Thyroid gland (tissue), 4 donors: ENCODE measurements around the gene ALOX12. TPM values are rescaled to one million over a fixed set of nuclear protein-coding genes. Genes with fewer than 3 reads are reported as not detected.

Experiments
- DNase-seq, 2 donors: peaks; one replicate each; pipeline ENCODE4 v3.0.0-alpha.2; 2019
- H3K27ac ChIP-seq, 3 donors: fragments of 200-600 bp; sonication (generic); 1 replicate in 2 of 3; 2 replicates in 1 of 3; pipeline ENCODE4 v1.5.1; 2016 to 2019; ENCODE audit warnings: mild to moderate bottlenecking in 1 of 3, moderate library complexity in 1 of 3
- H3K27me3 ChIP-seq: fragments of 200-600 bp; sonication (generic); one replicate; pipeline ENCODE4 v1.5.1; 2019
- H3K36me3 ChIP-seq, 2 donors: fragments of 200-600 bp; sonication (generic); one replicate each; pipeline ENCODE4 v1.5.1; 2016 to 2019
- H3K4me1 ChIP-seq, 2 donors: fragments of 200-600 bp; sonication (generic); one replicate each; pipeline ENCODE4 v1.5.1; 2017 to 2019
- H3K4me3 ChIP-seq, 3 donors: fragments of 200-600 bp; sonication (generic); replicated peaks in 1 of 3; 1 replicate in 2 of 3; 2 replicates in 1 of 3; pipeline ENCODE4 v1.5.1; 2016; ENCODE audit warnings: mild to moderate bottlenecking in 1 of 3
- H3K9me3 ChIP-seq: fragments of 200-600 bp; sonication (generic); one replicate; pipeline ENCODE4 v1.5.1; 2017
- POLR2A ChIP-seq, 2 donors: fragments of 450-650 bp; IDR thresholded peaks; one replicate each; pipeline ENCODE4 v1.6.1; 2017; ENCODE audit warnings: antibody characterized with exemption in 2 of 2, mild to moderate bottlenecking in 2 of 2, moderate library complexity in 1 of 2
- WGBS, 2 donors: methylation state at CpG; one replicate each; pipeline ENCODE4 v1.1.5; 2017; 5-methylcytosine and 5-hydroxymethylcytosine counted together
- intact Hi-C: fragments of 100-400 bp; cut with DNase I; formaldehyde crosslinking; loops from one replicate; pipeline ENCODE4 v1.15.1; 2023
- microRNA counts, 2 donors: library from miRNA; unstranded; fragments of <30 nt; microRNA quantifications; one replicate each; lab custom pipeline; 2016 to 2017
- small RNA-seq: library from RNA; depleted of rRNA; stranded (forward); fragments of <200 nt; gene quantifications from one replicate; pipeline ENCODE3, GENCODE V24; 2016
- total RNA-seq, 4 donors: library from RNA; depleted of rRNA; stranded (reverse); fragments of >200 nt; gene quantifications; one replicate each; pipeline ENCODE4 v1.2.3, GENCODE V29; 2016
- TF ChIP-seq, protein P1 (sequence below), 6 experiments: fragments of 200-600 bp in 3 of 6; fragments of 450-650 bp in 3 of 6; sonication (generic) in 3 of 6; IDR thresholded peaks; one replicate each; pipeline ENCODE4 v1.5.1; 2016 to 2019; ENCODE audit warnings: antibody characterized with exemption in 6 of 6, mild to moderate bottlenecking in 2 of 6, inconsistent platforms in 1 of 6, moderate library complexity in 1 of 6

The ALOX12 gene
- total RNA-seq, 4 donors from 2014 or later = not detected

GRCh38 chr17:7056386-7056785, 60.5 kb downstream of the ALOX12 start:
- H3K4me3 ChIP-seq = no peak overlapping the region
- TF ChIP-seq, protein P1, sequence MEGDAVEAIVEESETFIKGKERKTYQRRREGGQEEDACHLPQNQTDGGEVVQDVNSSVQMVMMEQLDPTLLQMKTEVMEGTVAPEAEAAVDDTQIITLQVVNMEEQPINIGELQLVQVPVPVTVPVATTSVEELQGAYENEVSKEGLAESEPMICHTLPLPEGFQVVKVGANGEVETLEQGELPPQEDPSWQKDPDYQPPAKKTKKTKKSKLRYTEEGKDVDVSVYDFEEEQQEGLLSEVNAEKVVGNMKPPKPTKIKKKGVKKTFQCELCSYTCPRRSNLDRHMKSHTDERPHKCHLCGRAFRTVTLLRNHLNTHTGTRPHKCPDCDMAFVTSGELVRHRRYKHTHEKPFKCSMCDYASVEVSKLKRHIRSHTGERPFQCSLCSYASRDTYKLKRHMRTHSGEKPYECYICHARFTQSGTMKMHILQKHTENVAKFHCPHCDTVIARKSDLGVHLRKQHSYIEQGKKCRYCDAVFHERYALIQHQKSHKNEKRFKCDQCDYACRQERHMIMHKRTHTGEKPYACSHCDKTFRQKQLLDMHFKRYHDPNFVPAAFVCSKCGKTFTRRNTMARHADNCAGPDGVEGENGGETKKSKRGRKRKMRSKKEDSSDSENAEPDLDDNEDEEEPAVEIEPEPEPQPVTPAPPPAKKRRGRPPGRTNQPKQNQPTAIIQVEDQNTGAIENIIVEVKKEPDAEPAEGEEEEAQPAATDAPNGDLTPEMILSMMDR (IDR thresholded peaks at IDR 0.05) = no peak
- no peak for TF ChIP-seq POLR2A (IDR thresholded peaks at IDR 0.05)
- no peak for DNase-seq
- H3K27me3 ChIP-seq = no peaks in the 10 kb centered on the region
- 80 to 85% methylated on average over 4 of the region's 4 CpGs for WGBS, 2 donors
- H3K4me1 ChIP-seq = no peaks in the 10 kb centered on the region
- no peaks in the 10 kb centered on the region for H3K36me3 ChIP-seq
- intact Hi-C loops = no loop called here
- H3K9me3 ChIP-seq = no peaks in the 10 kb centered on the region
- H3K27ac ChIP-seq = no peak overlapping the region

- no peak for DNase-seq
- Histone ChIP-seq H3K9me3 (no peaks in the 10 kb centered on the region), H3K27ac (no peak overlapping the region), H3K36me3 (no peaks in the 10 kb centered on the region), H3K27me3 (no peaks in the 10 kb centered on the region), H3K4me1 (no peaks in the 10 kb centered on the region), H3K4me3 (no peak overlapping the region)
- intact Hi-C loops = no loop called here
- 70 to 74% methylated on average over 7 of the region's 7 CpGs for WGBS, 2 donors
- TF ChIP-seq, protein P1 (IDR thresholded peaks at IDR 0.05) = no peak
Observed at GRCh38 chr17:7058831-7059447, 63.1 kb downstream of the ALOX12 start.

MicroRNA genes within 50 kb of the gene (microRNA counts, 767-probe panel; counts per million panel counts)
- microRNA hsa-miR-195-5p (lab: Ali Mortazavi, UCI) (3,311 to 6,204 counts per million in 2 donors), microRNA hsa-miR-497-5p (lab: Ali Mortazavi, UCI) (2,504 to 4,951 counts per million in 2 donors)

Small RNAs within 50 kb of the gene (small RNA-seq; reads per million reads assigned to genes)
- gene AC120057.1 = not detected

Other genes starting within 250 kb of the ALOX12 start
- 10 to 100 TPM; 10.0 to 34.1 (median 12.6) TPM for gene XAF1, start 240.0 kb upstream of the ALOX12 start, total RNA-seq
- gene FBXO39, start 219.8 kb upstream of the ALOX12 start, total RNA-seq = 1 to 10 TPM in 2 of 4 donors, under 1 TPM in 1, not detected in 1; 0.22 to 2.1 (median 1.1) TPM
- not detected for gene TEKT1, start 164.3 kb upstream of the ALOX12 start, total RNA-seq
- gene RNASEK, start 16.6 kb downstream of the ALOX12 start, total RNA-seq = 100 to 1,000 TPM; 134 to 297 (median 200) TPM
- gene BCL6B, start 27.0 kb downstream of the ALOX12 start, total RNA-seq = 10 to 100 TPM in 2 of 4 donors, 1 to 10 TPM in 2; 3.1 to 18.9 (median 7.6) TPM
- 1 to 10 TPM; 1.2 to 6.7 (median 4.1) TPM for gene SLC16A13, start 40.0 kb downstream of the ALOX12 start, total RNA-seq
- 10 to 100 TPM in 3 of 4 donors, 1 to 10 TPM in 1; 5.4 to 43.9 (median 18.8) TPM for gene SLC16A11, start 48.0 kb downstream of the ALOX12 start, total RNA-seq
- 1 to 10 TPM in 3 of 4 donors, under 1 TPM in 1; 0.59 to 3.9 (median 2.1) TPM for gene CLEC10A, start 84.2 kb downstream of the ALOX12 start, total RNA-seq
- 1 to 10 TPM in 1 of 4 donors, not detected in 3; 1.0 TPM for gene ASGR2, start 118.8 kb downstream of the ALOX12 start, total RNA-seq
- gene ASGR1, start 183.3 kb downstream of the ALOX12 start, total RNA-seq = 1 to 10 TPM in 3 of 4 donors, not detected in 1; 3.0 to 6.5 (median 3.3) TPM
- 10 to 100 TPM in 2 of 4 donors, 1 to 10 TPM in 2; 6.8 to 21.5 (median 12.4) TPM for gene DLG4, start 223.8 kb downstream of the ALOX12 start, total RNA-seq
- 1,000 to 10,000 TPM in 1 of 4 donors, 100 to 1,000 TPM in 3; 581 to 1,743 (median 795) TPM for gene ACADVL, start 223.9 kb downstream of the ALOX12 start, total RNA-seq
- gene DVL2, start 238.5 kb downstream of the ALOX12 start, total RNA-seq = 10 to 100 TPM; 45.3 to 68.6 (median 49.0) TPM
- 10 to 100 TPM; 19.8 to 39.5 (median 35.8) TPM for gene PHF23, start 243.4 kb downstream of the ALOX12 start, total RNA-seq
- gene GABARAP, start 246.4 kb downstream of the ALOX12 start, total RNA-seq = 100 to 1,000 TPM; 112 to 840 (median 273) TPM